Measurements from ENCODE around the gene CDC42BPA. TPM values are rescaled to one million over a fixed set of nuclear protein-coding genes. Genes with fewer than 3 reads are reported as not detected.

The CDC42BPA gene
- total RNA-seq, 1 donor from 2014 or later: 40.3 TPM

GRCh38 chr1:226964068-226964425 lies 354.2 kb downstream of the CDC42BPA start:
- H3K9me3 ChIP-seq: no peaks in the 10 kb centered on the region
- ATAC-seq (no peak), DNase-seq (no peak)
- intact Hi-C loops (cut with DNase I): no loop called here
- no peak for TF ChIP-seq CTCF (IDR thresholded peaks at IDR 0.05)
- no peak overlapping the region for H3K4me3 ChIP-seq
- no peak overlapping the region for H3K27ac ChIP-seq
- peaks cover 38% of the 10 kb centered on the region for H3K36me3 ChIP-seq
- H3K4me1 ChIP-seq: no peaks in the 10 kb centered on the region
- no peaks in the 10 kb centered on the region for H3K27me3 ChIP-seq (ENCODE audit: low read depth)

DNA sequence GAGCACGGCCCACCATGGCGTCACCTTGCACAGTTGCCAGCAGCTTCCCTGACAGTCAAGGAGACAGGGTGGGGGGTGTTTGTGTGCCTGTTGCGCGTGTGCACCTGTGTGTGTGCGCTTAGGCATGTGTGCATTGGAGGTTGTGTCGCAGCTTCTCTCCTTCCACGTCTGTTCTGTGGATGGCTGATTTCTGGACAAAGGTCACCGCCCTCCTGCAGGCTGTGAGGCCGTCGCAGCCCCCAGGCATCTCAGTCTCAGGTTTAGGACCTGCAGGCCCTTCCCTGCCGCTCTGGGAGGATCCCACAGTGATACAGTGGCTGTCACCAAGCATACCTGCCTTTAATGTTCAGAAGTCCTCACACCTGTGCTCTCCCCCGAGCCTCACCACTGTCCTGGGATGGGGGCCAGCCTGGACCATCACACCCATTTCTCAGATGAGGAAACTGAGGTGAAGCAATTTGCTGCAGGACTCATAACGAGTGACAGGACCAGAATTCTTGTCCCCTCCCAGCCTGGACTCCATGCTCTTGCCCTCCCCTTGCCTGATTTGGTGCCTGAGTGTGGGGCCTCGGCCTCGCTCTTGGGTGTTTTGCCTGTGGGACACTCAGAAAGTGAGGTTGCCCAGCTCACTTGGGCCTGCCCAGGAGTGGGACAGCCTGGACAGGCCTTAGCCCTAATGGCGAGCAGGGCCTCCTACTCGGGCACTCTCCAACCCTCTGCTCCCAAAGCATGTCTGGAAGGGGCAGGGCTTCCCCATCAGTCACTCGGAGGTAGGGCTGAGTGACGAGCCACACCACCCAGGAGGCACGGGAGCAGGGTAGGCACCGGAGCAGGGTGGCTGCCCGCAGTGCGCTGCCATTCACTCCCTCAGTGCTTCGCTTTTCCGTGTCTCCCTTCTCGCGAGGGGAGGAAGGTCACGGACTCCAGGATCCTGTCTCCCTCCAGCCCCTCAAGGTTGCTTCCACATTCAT lies 355.6 kb downstream of the CDC42BPA start:
- Histone ChIP-seq H3K36me3 (peaks cover 38% of the 10 kb centered on the region), H3K27ac (no peak overlapping the region), H3K9me3 (no peaks in the 10 kb centered on the region), H3K4me1 (no peaks in the 10 kb centered on the region), H3K4me3 (no peak overlapping the region), H3K27me3 (ENCODE audit: low read depth) (no peaks in the 10 kb centered on the region)
- DNase-seq (no peak), ATAC-seq (no peak)
- intact Hi-C loops (cut with DNase I): no loop called here
- no peak for TF ChIP-seq CTCF (IDR thresholded peaks at IDR 0.05)

DNA sequence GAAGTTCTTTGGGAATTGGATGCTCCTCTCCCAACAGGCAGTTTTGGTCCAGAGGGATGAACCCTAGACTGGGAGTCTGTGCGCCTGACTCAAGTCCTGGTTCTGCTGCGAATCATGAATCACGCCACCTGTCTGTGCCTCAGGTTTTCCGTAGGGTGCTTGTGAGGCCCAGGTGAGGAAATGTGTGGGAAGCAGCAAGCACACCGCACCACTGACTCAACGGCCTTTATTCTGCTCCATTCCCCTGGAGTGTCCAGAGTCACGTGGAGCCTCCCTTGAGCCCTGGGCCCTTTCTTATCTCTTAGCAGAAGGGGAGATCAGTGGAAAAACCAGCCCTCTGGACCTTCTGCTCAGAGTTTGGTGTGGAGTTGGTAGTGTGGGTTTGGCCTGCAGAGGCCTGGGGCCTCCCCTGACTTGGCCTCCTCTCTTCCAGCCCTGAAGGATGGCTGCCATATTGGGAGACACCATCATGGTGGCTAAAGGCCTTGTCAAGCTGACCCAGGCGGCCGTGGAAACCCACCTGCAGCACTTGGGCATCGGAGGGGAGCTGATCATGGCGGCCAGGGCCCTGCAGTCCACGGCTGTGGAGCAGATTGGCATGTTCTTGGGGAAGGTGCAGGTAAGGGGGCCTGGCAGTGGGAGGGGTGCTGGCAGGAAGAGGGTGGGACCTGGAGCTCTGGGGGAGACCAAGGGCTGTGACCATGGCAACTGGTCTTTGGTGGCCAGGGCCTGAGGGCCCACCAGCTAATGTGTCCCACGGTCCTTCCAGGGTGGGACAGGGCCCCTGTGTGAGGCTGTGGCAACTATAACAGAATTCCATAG lies 357.1 kb downstream of the CDC42BPA start:
- Histone ChIP-seq H3K9me3 (no peaks in the 10 kb centered on the region), H3K4me1 (no peaks in the 10 kb centered on the region), H3K36me3 (peaks cover 28% of the 10 kb centered on the region), H3K27ac (no peak overlapping the region), H3K27me3 (ENCODE audit: low read depth) (no peaks in the 10 kb centered on the region), H3K4me3 (no peak overlapping the region)
- no peak for DNase-seq
- ATAC-seq: no peak
- intact Hi-C loops (cut with DNase I): no loop called here
- TF ChIP-seq CTCF (IDR thresholded peaks at IDR 0.05): no peak

DNA sequence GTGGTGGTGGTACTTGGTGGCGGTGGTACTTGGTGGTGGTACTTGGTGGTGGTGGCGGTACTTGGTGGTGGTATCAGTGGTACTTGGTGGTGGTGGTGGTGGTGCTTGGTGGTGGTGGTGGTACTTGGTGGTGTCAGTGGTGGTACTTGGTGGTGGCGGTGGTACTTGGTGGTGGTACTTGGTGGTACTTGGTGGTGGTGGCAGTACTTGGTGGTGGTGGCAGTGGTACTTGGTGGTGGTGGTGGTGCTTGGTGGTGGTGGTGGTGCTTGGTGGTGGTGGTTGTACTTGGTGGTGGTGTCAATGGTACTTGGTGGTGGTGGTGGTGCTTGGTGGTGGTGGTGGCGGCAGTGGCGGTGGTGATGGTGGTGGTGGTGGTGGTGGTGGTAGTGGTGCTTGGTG lies 358.0 kb downstream of the CDC42BPA start:
- no peak overlapping the region for H3K27ac ChIP-seq
- no peaks in the 10 kb centered on the region for H3K4me1 ChIP-seq
- H3K9me3 ChIP-seq: no peaks in the 10 kb centered on the region
- DNase-seq (no peak), ATAC-seq (no peak)
- H3K36me3 ChIP-seq: peaks cover 19% of the 10 kb centered on the region
- no peak overlapping the region for H3K4me3 ChIP-seq
- H3K27me3 ChIP-seq (ENCODE audit: low read depth): no peaks in the 10 kb centered on the region
- intact Hi-C loops (cut with DNase I): no loop called here
- no peak for TF ChIP-seq CTCF (IDR thresholded peaks at IDR 0.05)

GRCh38 chr1:226958300-226958699 lies 360.0 kb downstream of the CDC42BPA start:
- intact Hi-C loops (cut with DNase I): no loop called here
- no peak overlapping the region for H3K27ac ChIP-seq
- no peak for DNase-seq

More at GRCh38 chr1:226958300-226958699, 360.0 kb downstream of the CDC42BPA start:
- no peak for ATAC-seq
- TF ChIP-seq CTCF (IDR thresholded peaks at IDR 0.05): no peak
- Histone ChIP-seq H3K36me3 (peaks cover 10% of the 10 kb centered on the region), H3K4me1 (no peaks in the 10 kb centered on the region), H3K27me3 (ENCODE audit: low read depth) (no peaks in the 10 kb centered on the region), H3K9me3 (no peaks in the 10 kb centered on the region), H3K4me3 (no peak overlapping the region)
